NK-92 treated with Interleukin-12 subunit alpha and Interleukin-12 subunit beta, amount 100 ng/mL, for 24 hours (cell line): ENCODE measurements around the gene C3AR1.
"Not testable (repeated sequence)": the region's sequence is repeated elsewhere in the genome, so short reads cannot be mapped to it uniquely, and the experiment has no call there.

Experiments used
- DNase-seq: peaks from one replicate; lab custom pipeline; 2025; lab: John Stamatoyannopoulos, UW

C3AR1 gene

GRCh38 chr12:8057839-8058238, 8.3 kb downstream of the C3AR1 start:
- DNase-seq: no peak

- DNase-seq: no peak
Observed at GRCh38 chr12:8057306-8057705, 8.9 kb downstream of the C3AR1 start.

DNA sequence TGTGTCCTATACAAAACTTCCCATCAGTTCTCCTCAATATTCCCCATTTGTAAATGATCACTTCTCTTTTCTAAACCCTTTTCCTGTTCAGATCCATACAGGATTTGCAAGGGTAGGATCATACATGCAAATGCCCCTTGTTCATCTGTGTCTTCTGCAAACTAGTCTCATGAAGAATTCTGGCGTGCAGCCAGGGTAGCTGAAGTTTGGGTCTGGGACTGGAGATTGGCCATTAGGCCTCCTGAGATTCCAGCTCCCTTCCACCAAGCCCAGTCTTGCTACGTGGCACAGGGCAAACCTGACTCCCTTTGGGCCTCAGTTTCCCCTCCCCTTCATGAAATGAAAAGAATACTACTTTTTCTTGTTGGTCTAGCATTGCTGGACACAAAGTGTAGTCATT, 11.3 kb downstream of the C3AR1 start:
- DNase-seq: no peak

DNA sequence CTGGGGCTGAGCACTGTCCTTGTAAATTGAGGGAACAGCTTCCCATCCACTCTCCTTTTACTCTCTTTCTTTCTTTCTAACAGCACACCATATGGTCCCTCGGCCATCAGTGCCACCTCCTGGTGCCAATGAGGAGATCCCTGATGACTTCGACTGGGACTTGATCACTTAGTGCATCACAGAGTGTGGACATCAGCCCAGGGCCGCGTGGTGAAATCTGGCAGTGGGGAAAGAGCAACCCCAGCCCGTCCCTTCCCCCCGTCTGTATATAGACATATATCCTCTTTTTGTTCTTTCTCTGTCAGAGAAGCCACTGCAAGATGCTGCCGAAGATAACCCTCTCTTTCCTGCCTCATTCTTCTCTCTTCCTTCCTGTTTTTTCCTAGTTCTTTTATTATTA, 13.5 kb downstream of the C3AR1 start:
- DNase-seq: no peak

DNA sequence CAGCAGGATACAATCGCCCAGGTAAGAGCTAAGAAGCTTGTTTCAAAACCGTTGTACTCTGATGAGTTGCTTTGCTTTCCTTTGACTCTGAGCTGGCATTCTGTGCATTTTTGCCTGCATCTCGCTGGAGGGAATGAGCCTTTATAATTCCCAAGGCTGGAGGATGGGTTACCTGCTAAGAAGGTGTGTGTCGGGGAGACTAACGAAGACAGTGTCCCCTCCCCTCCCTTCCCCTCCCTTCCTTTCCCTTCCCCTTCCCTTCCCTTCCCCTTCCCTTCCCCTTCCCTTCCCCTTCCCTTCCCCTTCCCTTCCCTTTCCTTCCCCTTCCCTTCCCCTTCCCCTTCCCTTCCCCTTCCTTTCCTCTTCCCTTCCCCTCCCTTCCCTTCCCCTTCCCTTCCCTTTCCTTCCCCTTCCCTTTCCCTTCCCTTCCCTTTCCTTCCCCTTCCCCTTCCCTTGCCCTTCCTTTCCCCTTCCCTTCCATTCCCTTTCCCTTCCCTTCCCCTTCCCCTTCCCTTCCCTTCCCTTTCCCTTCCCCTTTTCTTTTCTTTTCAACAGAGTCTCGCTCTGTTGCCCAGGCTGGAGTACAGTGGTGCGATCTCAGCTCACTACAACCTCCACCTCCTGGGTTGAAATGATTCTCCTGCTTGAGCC, 15.4 kb downstream of the C3AR1 start:
- DNase-seq: no peak

GRCh38 chr12:8048906-8049305, 17.3 kb downstream of the C3AR1 start:
- DNase-seq: no peak

DNA sequence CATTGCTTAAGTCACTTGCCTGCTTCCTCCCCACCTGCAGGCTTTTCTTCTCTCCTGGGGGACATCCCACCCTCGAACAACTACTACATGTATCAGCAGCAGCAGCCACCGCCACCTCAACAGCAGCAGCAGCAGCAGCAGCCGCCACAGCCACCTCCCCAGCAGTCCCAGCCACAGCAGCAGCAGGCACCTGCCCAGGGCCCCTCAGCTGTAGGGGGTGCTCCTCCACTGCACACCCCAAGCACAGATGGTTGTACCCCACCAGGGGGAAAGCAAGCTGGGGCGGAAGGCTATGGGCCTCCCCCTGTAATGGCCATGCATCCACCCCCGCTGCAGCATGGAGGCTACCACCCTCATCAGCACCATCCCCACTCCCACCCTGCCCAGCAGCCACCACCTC, 18.3 kb downstream of the C3AR1 start:
- no peak for DNase-seq

GRCh38 chr12:8045952-8046944, 19.9 kb downstream of the C3AR1 start:
- DNase-seq: peak; percentile 9

- DNase-seq: no peak
Observed at GRCh38 chr12:8040791-8041190, 25.4 kb downstream of the C3AR1 start.

DNA sequence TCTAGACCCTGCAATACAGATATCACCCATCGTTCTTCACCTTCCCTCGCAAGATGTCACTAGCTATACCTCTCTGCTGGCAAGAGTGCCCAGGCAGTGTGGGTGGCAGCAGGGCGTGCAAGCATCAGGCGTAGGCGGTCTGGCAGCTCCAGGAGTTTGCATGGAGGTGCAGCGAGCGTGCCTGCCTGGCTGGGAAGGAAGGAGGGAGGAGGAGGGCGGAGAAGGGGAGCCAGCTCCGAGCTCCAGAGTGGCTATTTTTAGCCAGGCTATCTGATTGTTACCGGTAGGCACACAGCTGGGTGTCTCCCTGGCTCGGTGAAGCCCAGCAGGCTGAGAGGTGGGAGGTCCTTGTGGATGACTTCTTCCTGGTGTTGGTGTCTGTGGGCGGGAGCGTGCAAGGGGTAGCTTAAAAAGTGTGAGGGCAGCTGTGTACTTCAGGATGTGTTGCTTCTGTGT, 27.5 kb downstream of the C3AR1 start:
- DNase-seq: no peak

DNA sequence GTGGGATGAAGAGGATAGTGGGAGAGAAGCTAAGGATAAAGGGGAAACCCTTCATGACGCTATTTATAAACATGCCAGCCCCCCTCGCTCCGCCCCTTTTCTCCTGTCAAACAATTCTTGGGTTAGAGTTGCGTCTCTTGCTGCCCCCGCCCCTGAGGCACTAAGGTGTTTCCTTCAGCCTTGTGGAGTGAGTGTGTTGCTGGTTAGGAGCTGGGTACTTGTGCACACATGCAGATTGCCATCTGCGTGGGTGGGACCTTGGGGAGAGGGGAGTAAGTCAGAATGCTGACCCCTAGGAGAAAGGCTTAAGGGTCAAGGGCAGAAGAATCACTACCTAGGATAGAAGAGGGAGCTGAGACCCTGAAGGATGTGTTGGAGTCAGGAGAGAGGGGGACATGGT, 28.2 kb downstream of the C3AR1 start:
- DNase-seq: no peak

DNA sequence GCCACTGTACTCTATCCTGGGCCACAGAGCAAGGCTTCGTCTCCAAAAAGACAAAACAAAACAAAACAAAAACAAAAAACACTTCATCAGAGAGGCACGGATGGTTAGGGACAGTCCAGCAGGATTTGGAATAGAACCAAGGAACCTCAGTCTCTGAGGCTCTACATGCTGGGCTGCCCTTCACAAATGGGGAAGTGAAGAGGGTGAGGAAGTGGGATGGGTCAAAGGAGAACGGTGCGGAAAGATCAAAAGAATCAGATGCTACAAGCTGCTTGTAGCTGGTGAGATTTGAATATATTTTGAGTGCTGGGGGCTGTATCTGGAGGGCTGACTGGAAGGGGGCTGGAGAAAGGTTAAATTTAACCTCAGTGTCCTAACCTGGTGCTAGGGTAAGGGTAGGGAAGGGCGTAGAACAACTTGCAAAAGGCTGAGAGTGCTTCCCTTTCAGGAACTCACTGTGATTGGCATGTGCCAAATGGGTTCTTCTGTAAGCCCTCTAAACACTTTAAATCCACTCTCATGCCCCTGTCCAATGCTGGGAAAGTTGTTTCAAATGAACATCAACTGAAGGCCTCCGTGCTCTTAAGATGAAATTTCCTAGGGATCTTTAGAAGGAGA, 29.0 kb downstream of the C3AR1 start:
- no peak for DNase-seq

GRCh38 chr12:8036346-8036745, 29.8 kb downstream of the C3AR1 start:
- no peak for DNase-seq

- no peak for DNase-seq
Observed at GRCh38 chr12:8035440-8036010, 30.6 kb downstream of the C3AR1 start.

- DNase-seq: no peak
Observed at GRCh38 chr12:8034802-8035201, 31.4 kb downstream of the C3AR1 start.

GRCh38 chr12:8033153-8034044, 32.8 kb downstream of the C3AR1 start:
- no peak for DNase-seq

GRCh38 chr12:8032242-8033152, 33.7 kb downstream of the C3AR1 start, which contains the start of gene FOXJ2:
Gene FOXJ2 (plus strand): TSS chr12:8032716. CDS start chr12:8039833, 7,117 bp downstream.
- DNase-seq: peak; percentile 39

GRCh38 chr12:8031872-8032241, 34.3 kb downstream of the C3AR1 start:
- no peak for DNase-seq

GRCh38 chr12:8031017-8031416, 35.1 kb downstream of the C3AR1 start:
- DNase-seq: not testable (repeated sequence)

GRCh38 chr12:8030189-8030588, 36.0 kb downstream of the C3AR1 start:
- no peak for DNase-seq
